Neuronal stem cell (in vitro differentiated cells): ENCODE measurements around the gene SPOCD1.

Experiments used
- DNase-seq: peaks from one replicate; pipeline ENCODE4 v3.0.0-alpha.2; 2013; ENCODE audit warnings: low spot score
- H2AFZ ChIP-seq: one replicate; pipeline ENCODE4 v1.6.1; 2013; ENCODE audit warnings: mild to moderate bottlenecking, low read length, inconsistent platforms
- H2AK5ac ChIP-seq: 2 replicates; pipeline ENCODE4 v1.6.1; 2013; ENCODE audit warnings: low read depth, mild to moderate bottlenecking, inconsistent platforms, low read length, moderate library complexity, mixed read lengths
- H2BK120ac ChIP-seq: 2 replicates; pipeline ENCODE4 v1.6.1; 2013; ENCODE audit warnings: low read depth, mild to moderate bottlenecking, inconsistent platforms, low read length, moderate library complexity, mixed read lengths
- H2BK12ac ChIP-seq: one replicate; pipeline ENCODE4 v1.6.1; 2013; ENCODE audit warnings: low read length, inconsistent platforms
- H2BK15ac ChIP-seq: 2 replicates; pipeline ENCODE4 v1.6.1; 2013; ENCODE audit warnings: mild to moderate bottlenecking, low read length, inconsistent platforms, mixed read lengths
- H2BK5ac ChIP-seq: one replicate; pipeline ENCODE4 v1.6.1; 2013; ENCODE audit warnings: inconsistent platforms, mild to moderate bottlenecking, low read length, moderate library complexity
- H3K14ac ChIP-seq: one replicate; pipeline ENCODE4 v1.6.1; 2013; ENCODE audit warnings: low read length, inconsistent platforms
- H3K18ac ChIP-seq: 2 replicates; pipeline ENCODE4 v1.6.1; 2013; ENCODE audit warnings: low read length, inconsistent platforms
- H3K23ac ChIP-seq: 2 replicates; pipeline ENCODE4 v1.6.1; 2013; ENCODE audit warnings: low read depth, mild to moderate bottlenecking, mixed read lengths, low read length, inconsistent platforms; ENCODE audit not compliant: poor library complexity
- H3K27ac ChIP-seq: replicated peaks from 3 replicates; pipeline ENCODE4 v1.5.1; 2013; ENCODE audit warnings: low read length, inconsistent platforms
- H3K27me3 ChIP-seq, 3 experiments: 2 replicates each; pipeline ENCODE4 v1.6.1; 2013; ENCODE audit warnings: low read length in 3 of 3, mild to moderate bottlenecking in 2 of 3, inconsistent platforms in 1 of 3, low read depth in 1 of 3, mixed read lengths in 1 of 3, moderate library complexity in 1 of 3; ENCODE audit not compliant: control insufficient read depth in 3 of 3, insufficient read depth in 3 of 3
- H3K36me3 ChIP-seq, 2 donors: replicated peaks in 1 of 2; 2 replicates each; pipeline ENCODE4 v1.6.1; 2013; ENCODE audit warnings: low read length in 2 of 2; ENCODE audit not compliant: control insufficient read depth in 2 of 2, insufficient read depth in 2 of 2
- H3K4ac ChIP-seq: 2 replicates; pipeline ENCODE4 v1.6.1; 2013; ENCODE audit warnings: inconsistent platforms, mild to moderate bottlenecking, low read length, moderate library complexity
- H3K4me1 ChIP-seq, 2 donors: 1 replicate in 1 of 2; 2 replicates in 1 of 2; pipeline ENCODE4 v1.6.1; 2013; ENCODE audit warnings: low read length in 2 of 2, low read depth in 1 of 2; ENCODE audit not compliant: control insufficient read depth in 2 of 2, insufficient read depth in 1 of 2
- H3K4me2 ChIP-seq: one replicate; pipeline ENCODE4 v1.6.1; 2013; ENCODE audit warnings: mild to moderate bottlenecking, low read length, inconsistent platforms; ENCODE audit not compliant: insufficient read depth, poor library complexity, severe bottlenecking
- H3K4me3 ChIP-seq, 2 donors: 2 replicates each; pipeline ENCODE4 v1.5.1; 2013; ENCODE audit warnings: low read length in 2 of 2, mild to moderate bottlenecking in 2 of 2, inconsistent platforms in 1 of 2, moderate library complexity in 1 of 2
- H3K79me1 ChIP-seq: one replicate; pipeline ENCODE4 v1.6.1; 2013; ENCODE audit warnings: low read depth, mild to moderate bottlenecking, inconsistent platforms, low read length, moderate library complexity
- H3K9ac ChIP-seq: one replicate; pipeline ENCODE4 v1.6.1; 2013; ENCODE audit warnings: mild to moderate bottlenecking, low read depth, low read length, inconsistent platforms; ENCODE audit not compliant: poor library complexity
- H3K9me3 ChIP-seq, 2 donors: replicated peaks in 1 of 2; 2 replicates each; pipeline versions ENCODE3 to v1.6.1; 2013; ENCODE audit warnings: low read length in 2 of 2, mild to moderate bottlenecking in 2 of 2, inconsistent platforms in 1 of 2, low read depth in 1 of 2, mixed read lengths in 1 of 2, moderate library complexity in 1 of 2; ENCODE audit not compliant: control insufficient read depth in 2 of 2, insufficient read depth in 1 of 2
- H4K8ac ChIP-seq: one replicate; pipeline ENCODE4 v1.6.1; 2013; ENCODE audit warnings: low read depth, mild to moderate bottlenecking, inconsistent platforms, low read length, moderate library complexity
- H4K91ac ChIP-seq: one replicate; pipeline ENCODE4 v1.6.1; 2013; ENCODE audit warnings: low read length, low read depth, mild to moderate bottlenecking, inconsistent platforms; ENCODE audit not compliant: poor library complexity
- WGBS, 2 donors: extraction: QIAGEN DNeasy Blood & Tissue Kit; methylation state at CpG; one replicate each; pipeline ENCODE4 v1.1.7; 2013; ENCODE audit warnings: missing lambda C conversion rate in 2 of 2, mixed read lengths in 1 of 2; ENCODE audit not compliant: insufficient read length in 2 of 2, insufficient replicate concordance in 1 of 2; ENCODE audit errors: extremely low coverage in 2 of 2; 5-methylcytosine and 5-hydroxymethylcytosine counted together

SPOCD1 gene

GRCh38 chr1:31798433-31799195 lies 17.2 kb downstream of the SPOCD1 start:
- no peak overlapping the region for H3K4ac ChIP-seq
- no peak overlapping the region for H3K27ac ChIP-seq
- H2AFZ ChIP-seq, result peak overlapping the region; percentile 33
- no peak overlapping the region for H3K14ac ChIP-seq
- H2AK5ac ChIP-seq, result peak overlapping the region; percentile 91
- no peak overlapping the region for H4K8ac ChIP-seq
- H3K18ac ChIP-seq, result peak overlapping the region; percentile 89
- no peak overlapping the region for H3K4me3 ChIP-seq
- DNase-seq, result no peak
- peak overlapping the region; percentile 56 for H2BK120ac ChIP-seq
- no peaks in the 10 kb centered on the region for H3K79me1 ChIP-seq
- no peak overlapping the region for H3K23ac ChIP-seq
- WGBS, 2 donors, result no CpG with 5 or more reads among the region's 17 CpGs
- peak overlapping the region; percentile 61 for H2BK12ac ChIP-seq
- peak overlapping the region; percentile 72 for H2BK5ac ChIP-seq
- H3K4me2 ChIP-seq, result no peak overlapping the region
- H3K27me3 ChIP-seq, result peaks cover 0 to 26% (median 0%) of the 10 kb centered on the region in 3 experiments
- peak overlapping the region; percentile 76 for H2BK15ac ChIP-seq
- H4K91ac ChIP-seq, result peak overlapping the region; percentile 62
- no peak overlapping the region for H3K9ac ChIP-seq
- peaks cover 22 to 29% of the 10 kb centered on the region in 2 donors for H3K4me1 ChIP-seq
- no peaks in the 10 kb centered on the region for H3K9me3 ChIP-seq
- no peaks in the 10 kb centered on the region for H3K36me3 ChIP-seq

GRCh38 chr1:31798086-31798432 lies 17.8 kb downstream of the SPOCD1 start:
- DNase-seq, result no peak
- Histone ChIP-seq H3K9me3 (no peaks in the 10 kb centered on the region), H2BK120ac (peak overlapping the region; percentile 56), H2BK12ac (peak overlapping the region; percentile 61), H3K4me3 (no peak overlapping the region), H2AK5ac (peak overlapping the region; percentile 91), H4K8ac (no peak overlapping the region), H3K79me1 (no peaks in the 10 kb centered on the region), H3K4me2 (no peak overlapping the region), H3K27me3 (peaks cover 0 to 26% (median 0%) of the 10 kb centered on the region in 3 experiments), H4K91ac (peak overlapping the region; percentile 62), H2BK15ac (peak overlapping the region; percentile 76), H3K4me1 (peaks cover 22 to 29% of the 10 kb centered on the region in 2 donors), H3K14ac (no peak overlapping the region), H3K18ac (peak overlapping the region; percentile 89), H3K27ac (no peak overlapping the region), H2AFZ (peak overlapping the region; percentile 33), H3K4ac (no peak overlapping the region), H3K23ac (no peak overlapping the region), H3K36me3 (no peaks in the 10 kb centered on the region), H2BK5ac (no peak overlapping the region), H3K9ac (no peak overlapping the region)
- WGBS, 2 donors, result no CpG with 5 or more reads among the region's 8 CpGs

- peaks cover 22 to 29% of the 10 kb centered on the region in 2 donors for H3K4me1 ChIP-seq
- H3K27me3 ChIP-seq, result peaks cover 0 to 28% (median 0%) of the 10 kb centered on the region in 3 experiments
- no peak overlapping the region for H3K27ac ChIP-seq
- H3K79me1 ChIP-seq, result no peaks in the 10 kb centered on the region
- peak overlapping the region; percentile 1 for H2AK5ac ChIP-seq
- H4K8ac ChIP-seq, result no peak overlapping the region
- H2BK120ac ChIP-seq, result no peak overlapping the region
- H3K14ac ChIP-seq, result no peak overlapping the region
- no peak for DNase-seq
- H3K36me3 ChIP-seq, result no peaks in the 10 kb centered on the region
- H2AFZ ChIP-seq, result no peak overlapping the region
- no peak overlapping the region for H2BK15ac ChIP-seq
- no peak overlapping the region for H2BK5ac ChIP-seq
- no peak overlapping the region for H3K18ac ChIP-seq
- H3K4me3 ChIP-seq, result no peak overlapping the region
- H2BK12ac ChIP-seq, result no peak overlapping the region
- no peak overlapping the region for H3K4ac ChIP-seq
- no CpG with 5 or more reads among the region's 5 CpGs for WGBS, 2 donors
- H3K9me3 ChIP-seq, result no peaks in the 10 kb centered on the region
- H4K91ac ChIP-seq, result no peak overlapping the region
- no peak overlapping the region for H3K9ac ChIP-seq
- H3K23ac ChIP-seq, result no peak overlapping the region
- H3K4me2 ChIP-seq, result no peak overlapping the region
Observed at GRCh38 chr1:31797216-31797615, 18.6 kb downstream of the SPOCD1 start.

GRCh38 chr1:31796707-31797106 lies 19.1 kb downstream of the SPOCD1 start:
- Histone ChIP-seq H3K4me2 (no peak overlapping the region), H2BK15ac (no peak overlapping the region), H3K23ac (no peak overlapping the region), H2AFZ (no peak overlapping the region), H3K4me3 (no peak overlapping the region), H3K36me3 (no peaks in the 10 kb centered on the region), H2BK12ac (peak overlapping the region; percentile 60), H4K8ac (no peak overlapping the region), H2AK5ac (peak overlapping the region; percentile 3), H3K4me1 (peaks cover 22 to 29% of the 10 kb centered on the region in 2 donors), H2BK5ac (no peak overlapping the region), H3K9me3 (no peaks in the 10 kb centered on the region), H3K27ac (no peak overlapping the region), H4K91ac (no peak overlapping the region), H3K18ac (no peak overlapping the region), H2BK120ac (no peak overlapping the region), H3K4ac (no peak overlapping the region), H3K14ac (peak overlapping the region; percentile 25), H3K9ac (no peak overlapping the region), H3K27me3 (peaks cover 0 to 30% (median 0%) of the 10 kb centered on the region in 3 experiments), H3K79me1 (no peaks in the 10 kb centered on the region)
- WGBS, 2 donors, result no CpG with 5 or more reads among the region's 7 CpGs
- no peak for DNase-seq
